SU-DHL-6 (cell line): ENCODE results near the gene ACKR4.

Source experiments
- H2AFZ ChIP-seq: fragments of 200-600 bp; sonication (generic); 2 replicates; pipeline ENCODE4 v1.6.1; 2014; ENCODE audit warnings: low read depth, mild to moderate bottlenecking, moderate library complexity, mixed read lengths, antibody characterized with exemption, low read length; ENCODE audit not compliant: severe bottlenecking
- H3F3A ChIP-seq: fragments of 200-600 bp; shearing (Covaris generic); 2 replicates; pipeline ENCODE4 v1.6.0; 2016; ENCODE audit warnings: antibody characterized with exemption, mild to moderate bottlenecking; ENCODE audit not compliant: insufficient read depth
- H3K27ac ChIP-seq: fragments of 200-600 bp; sonication (generic); 2 replicates; pipeline ENCODE4 v1.5.1; 2016; ENCODE audit warnings: low read depth, mild to moderate bottlenecking, low read length, moderate library complexity, mixed read lengths
- H3K27me3 ChIP-seq: fragments of 200-600 bp; sonication (generic), shearing (Covaris generic); 2 replicates; pipeline ENCODE4 v1.6.0; 2014; ENCODE audit warnings: mild to moderate bottlenecking, low read length
- H3K36me3 ChIP-seq: fragments of 200-600 bp; sonication (generic); 2 replicates; pipeline ENCODE4 v1.6.1; 2014; ENCODE audit warnings: mild to moderate bottlenecking, low read length, mixed read lengths
- H3K4me2 ChIP-seq: fragments of 300-600, 200-600 bp; shearing (Covaris generic), sonication (generic); 2 replicates; pipeline ENCODE4 v1.6.0; 2014; ENCODE audit warnings: low read length, low read depth, mild to moderate bottlenecking; ENCODE audit not compliant: poor library complexity, severe bottlenecking
- H3K4me3 ChIP-seq: fragments of 200-600 bp; sonication (generic); 2 replicates; pipeline ENCODE4 v1.5.1; 2014; ENCODE audit warnings: antibody characterized with exemption, low read length, mild to moderate bottlenecking, mixed read lengths; ENCODE audit not compliant: insufficient read depth, poor library complexity, severe bottlenecking
- H3K79me2 ChIP-seq: fragments of 200-600 bp; sonication (generic); 2 replicates; pipeline ENCODE4 v1.6.1; 2014; ENCODE audit warnings: mild to moderate bottlenecking, low read length, moderate library complexity; ENCODE audit not compliant: insufficient read depth
- H3K9ac ChIP-seq: fragments of 200-600 bp; sonication (generic); 2 replicates; pipeline ENCODE4 v1.7.0; 2014; ENCODE audit warnings: mild to moderate bottlenecking, low read length
- H3K9me2 ChIP-seq: fragments of 200-600 bp; sonication (generic); replicated peaks from 2 replicates; pipeline ENCODE4 v1.6.1; 2014; ENCODE audit warnings: low read length; ENCODE audit not compliant: insufficient read depth
- H3K9me3 ChIP-seq: fragments of 200-600 bp; sonication (generic); 2 replicates; pipeline ENCODE4 v1.6.1; 2014; ENCODE audit warnings: low read length, mixed read lengths; ENCODE audit not compliant: insufficient read depth
- H4K20me1 ChIP-seq: fragments of 200-600 bp; sonication (generic); 2 replicates; pipeline ENCODE4 v1.6.1; 2014; ENCODE audit warnings: low read depth, mild to moderate bottlenecking, antibody characterized with exemption, low read length, moderate library complexity, mixed read lengths
- EZH2phosphoT487 ChIP-seq: fragments of 200-600 bp; sonication (generic), shearing (Covaris generic); conservative IDR thresholded peaks from 2 replicates; pipeline ENCODE4 v1.6.1; 2018; ENCODE audit warnings: mild to moderate bottlenecking, antibody characterized with exemption, low read length, moderate library complexity, mixed read lengths
- TF ChIP-seq, protein P1 (sequence below): fragments of 200-600 bp; sonication (generic); IDR thresholded peaks from one replicate; pipeline ENCODE4 v1.5.1; 2017; ENCODE audit warnings: antibody characterized with exemption, mild to moderate bottlenecking, low read length, moderate library complexity; ENCODE audit not compliant: insufficient read depth, poor library complexity, severe bottlenecking

The ACKR4 gene

GRCh38 chr3:132596816-132597433 is at the start of gene ACKR4:
Gene ACKR4 (plus strand): TSS chr3:132597270. CDS start chr3:132600398, 3,128 bp downstream.
- H3F3A ChIP-seq = no peaks in the 10 kb centered on the region
- H3K27ac ChIP-seq = no peak within 1 kb of the TSS
- H3K36me3 ChIP-seq = peaks cover 4% of the 10 kb centered on the region; the same call in 1 of the 2 replicates
- H3K9ac ChIP-seq = no peak within 1 kb of the TSS
- no peaks in the 10 kb centered on the region for H3K27me3 ChIP-seq
- no peaks in the 10 kb centered on the region for H3K9me3 ChIP-seq
- no peaks in the 10 kb centered on the region for H3K9me2 ChIP-seq
- no peaks in the 10 kb centered on the region for H4K20me1 ChIP-seq
- H3K79me2 ChIP-seq = no peaks in the 10 kb centered on the region
- no peak within 1 kb of the TSS for H3K4me2 ChIP-seq
- H2AFZ ChIP-seq = no peak within 1 kb of the TSS
- no peak for TF ChIP-seq EZH2phosphoT487
- TF ChIP-seq, protein P1, sequence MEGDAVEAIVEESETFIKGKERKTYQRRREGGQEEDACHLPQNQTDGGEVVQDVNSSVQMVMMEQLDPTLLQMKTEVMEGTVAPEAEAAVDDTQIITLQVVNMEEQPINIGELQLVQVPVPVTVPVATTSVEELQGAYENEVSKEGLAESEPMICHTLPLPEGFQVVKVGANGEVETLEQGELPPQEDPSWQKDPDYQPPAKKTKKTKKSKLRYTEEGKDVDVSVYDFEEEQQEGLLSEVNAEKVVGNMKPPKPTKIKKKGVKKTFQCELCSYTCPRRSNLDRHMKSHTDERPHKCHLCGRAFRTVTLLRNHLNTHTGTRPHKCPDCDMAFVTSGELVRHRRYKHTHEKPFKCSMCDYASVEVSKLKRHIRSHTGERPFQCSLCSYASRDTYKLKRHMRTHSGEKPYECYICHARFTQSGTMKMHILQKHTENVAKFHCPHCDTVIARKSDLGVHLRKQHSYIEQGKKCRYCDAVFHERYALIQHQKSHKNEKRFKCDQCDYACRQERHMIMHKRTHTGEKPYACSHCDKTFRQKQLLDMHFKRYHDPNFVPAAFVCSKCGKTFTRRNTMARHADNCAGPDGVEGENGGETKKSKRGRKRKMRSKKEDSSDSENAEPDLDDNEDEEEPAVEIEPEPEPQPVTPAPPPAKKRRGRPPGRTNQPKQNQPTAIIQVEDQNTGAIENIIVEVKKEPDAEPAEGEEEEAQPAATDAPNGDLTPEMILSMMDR = no peak
- H3K4me3 ChIP-seq = no peak within 1 kb of the TSS

- no peak overlapping the region for H3K4me3 ChIP-seq
- H3F3A ChIP-seq = no peaks in the 10 kb centered on the region
- H3K4me2 ChIP-seq = no peak overlapping the region
- no peaks in the 10 kb centered on the region for H3K79me2 ChIP-seq
- TF ChIP-seq, protein P1 = no peak
- TF ChIP-seq EZH2phosphoT487 = no peak
- no peaks in the 10 kb centered on the region for H3K36me3 ChIP-seq
- H3K9me2 ChIP-seq = no peaks in the 10 kb centered on the region
- H3K9ac ChIP-seq = no peak overlapping the region
- no peaks in the 10 kb centered on the region for H3K9me3 ChIP-seq
- no peak overlapping the region for H2AFZ ChIP-seq
- H4K20me1 ChIP-seq = no peaks in the 10 kb centered on the region
- H3K27ac ChIP-seq = no peak overlapping the region
- H3K27me3 ChIP-seq = no peaks in the 10 kb centered on the region
Measured at GRCh38 chr3:132549169-132549568, 47.9 kb upstream of the ACKR4 start.

DNA sequence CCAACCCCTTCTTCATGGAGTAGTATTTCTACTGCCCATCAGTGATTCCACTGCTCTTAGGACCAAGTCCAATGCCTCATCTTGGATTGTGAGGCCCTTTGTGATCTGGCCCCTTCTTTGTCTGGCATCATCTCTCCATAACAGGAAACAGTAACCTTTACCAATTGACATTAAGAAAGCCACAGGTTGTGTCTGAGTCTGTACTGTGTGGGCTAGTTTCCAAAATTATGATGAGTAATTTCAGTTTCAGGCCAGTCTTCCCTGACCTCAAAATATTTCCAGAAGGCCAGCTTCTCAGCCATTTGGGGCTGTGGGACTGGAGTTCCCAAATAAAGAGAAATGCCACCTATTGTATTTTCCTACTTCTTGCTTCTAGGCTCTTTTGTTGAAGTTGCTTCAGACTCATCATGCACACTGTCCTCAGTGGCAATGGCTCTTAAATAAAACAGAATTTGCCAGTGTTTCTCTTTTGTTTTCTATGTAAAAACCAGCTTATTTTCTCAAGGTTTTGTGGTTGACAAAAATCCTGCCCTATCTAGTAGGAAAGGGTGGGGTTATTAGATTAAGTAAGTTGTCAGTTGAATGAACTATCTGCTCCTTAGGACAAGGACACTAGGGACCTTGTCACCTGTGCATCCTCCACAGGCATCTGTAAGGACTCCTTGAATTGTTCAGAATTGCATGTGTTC is 47.0 kb upstream of the ACKR4 start:
- TF ChIP-seq EZH2phosphoT487 = no peak
- TF ChIP-seq, protein P1 = no peak
- H3K4me2 ChIP-seq = no peak overlapping the region
- H3K4me3 ChIP-seq = no peak overlapping the region
- no peak overlapping the region for H3K27ac ChIP-seq
- no peaks in the 10 kb centered on the region for H3K9me2 ChIP-seq
- H3K27me3 ChIP-seq = no peaks in the 10 kb centered on the region
- H3K9me3 ChIP-seq = no peaks in the 10 kb centered on the region
- H3K36me3 ChIP-seq = no peaks in the 10 kb centered on the region
- H3F3A ChIP-seq = no peaks in the 10 kb centered on the region
- no peaks in the 10 kb centered on the region for H4K20me1 ChIP-seq
- no peaks in the 10 kb centered on the region for H3K79me2 ChIP-seq
- no peak overlapping the region for H3K9ac ChIP-seq
- H2AFZ ChIP-seq = no peak overlapping the region
